NCI-H2171 treated with DMSO at 0.1 percent for 48 hours (cell line): ENCODE measurements around the gene MEIKIN.
A peak's percentile ranks its signal among the peaks of the same experiment; 100 is the strongest.
"Not testable (repeated sequence)": the region's sequence is repeated elsewhere in the genome, so short reads cannot be mapped to it uniquely, and the experiment has no call there.

Experiments used
- DNase-seq: peaks from one replicate; lab custom pipeline; 2025; lab: John Stamatoyannopoulos, UW

MEIKIN gene

GRCh38 chr5:131810510-131811249 is 134.8 kb downstream of the MEIKIN start:
- peak; percentile 6 for DNase-seq

GRCh38 chr5:131796793-131797693 is 148.4 kb downstream of the MEIKIN start, which contains the start of gene FNIP1:
TSS of gene FNIP1 (minus strand) at chr5:131797017. CDS start at chr5:131796921, 96 bp downstream.
- DNase-seq: peak; percentile 79

- DNase-seq: no peak
These were observed 149.3 kb downstream of the MEIKIN start for GRCh38 chr5:131795879-131796792.

GRCh38 chr5:131795228-131795627 is 150.2 kb downstream of the MEIKIN start:
- DNase-seq: no peak

- no peak for DNase-seq
These were observed 150.9 kb downstream of the MEIKIN start for GRCh38 chr5:131794586-131794985.

GRCh38 chr5:131792896-131793295 is 152.6 kb downstream of the MEIKIN start:
- DNase-seq: no peak

- DNase-seq: no peak
These were observed 153.6 kb downstream of the MEIKIN start for GRCh38 chr5:131791866-131792265.

- no peak for DNase-seq
These were observed 154.9 kb downstream of the MEIKIN start for GRCh38 chr5:131790550-131790949.

GRCh38 chr5:131789765-131790164 is 155.7 kb downstream of the MEIKIN start:
- no peak for DNase-seq

- DNase-seq: no peak
These were observed 157.7 kb downstream of the MEIKIN start for GRCh38 chr5:131787736-131788135.

GRCh38 chr5:131786900-131787692 is 158.4 kb downstream of the MEIKIN start:
- DNase-seq: no peak

GRCh38 chr5:131786036-131786435 is 159.4 kb downstream of the MEIKIN start:
- DNase-seq: no peak

GRCh38 chr5:131783874-131784273 is 161.6 kb downstream of the MEIKIN start:
- no peak for DNase-seq

- no peak for DNase-seq
These were observed 162.1 kb downstream of the MEIKIN start for GRCh38 chr5:131783357-131783756.

GRCh38 chr5:131782717-131783116 is 162.7 kb downstream of the MEIKIN start:
- no peak for DNase-seq

- DNase-seq: not testable (repeated sequence)
These were observed 167.3 kb downstream of the MEIKIN start for GRCh38 chr5:131778141-131778540.

GRCh38 chr5:131776450-131776849 is 169.0 kb downstream of the MEIKIN start:
- no peak for DNase-seq

- no peak for DNase-seq
These were observed 170.7 kb downstream of the MEIKIN start for GRCh38 chr5:131774652-131775367.

- no peak for DNase-seq
These were observed 171.7 kb downstream of the MEIKIN start for GRCh38 chr5:131773805-131774204.

- no peak for DNase-seq
These were observed 173.8 kb downstream of the MEIKIN start for GRCh38 chr5:131771692-131772091.
